B cell (primary cell): Measurements from ENCODE around the gene CD19. TPM values are rescaled to one million over a fixed set of nuclear protein-coding genes. Genes with fewer than 3 reads are reported as not detected.

Experiments used
- ATAC-seq: fragments of 200-7000 bp; cut with Tn5 transposase; one replicate; pipeline ENCODE4 v1.10.0; 2021; ENCODE audit warnings: low read depth, mild to moderate bottlenecking, moderate number of reproducible peaks, moderate library complexity
- CTCF ChIA-PET: fragments of 350-600 bp; sonication (Branson Sonifier 250); formaldehyde crosslinking; loops from one replicate; lab custom pipeline; 2021; ENCODE audit warnings: antibody characterized with exemption, inconsistent platforms; lab: Charles Lee
- POLR2A ChIA-PET: fragments of 350-600 bp; sonication (Branson Sonifier 250); formaldehyde crosslinking; loops from one replicate; lab custom pipeline; 2021; ENCODE audit warnings: antibody characterized with exemption; lab: Charles Lee
- DNase-seq: peaks from one replicate; pipeline ENCODE4 v3.0.0; 2013
- H2AFZ ChIP-seq: 2 replicates; pipeline ENCODE4 v1.6.1; 2012; ENCODE audit warnings: mild to moderate bottlenecking, low read depth, low read length; ENCODE audit not compliant: insufficient read depth, poor library complexity, severe bottlenecking
- H3K27ac ChIP-seq, 2 donors: 1 replicate in 1 of 2; 2 replicates in 1 of 2; pipeline ENCODE4 v1.5.1; 2012 to 2013; ENCODE audit warnings: low read length in 2 of 2, mild to moderate bottlenecking in 2 of 2, moderate library complexity in 1 of 2
- H3K27me3 ChIP-seq, 4 experiments: fragments of 200-600 bp in 1 of 4; sonication (generic) in 1 of 4; replicated peaks in 1 of 4; 1 replicate in 2 of 4; 2 replicates in 2 of 4; pipeline versions ENCODE4 v1.6.1 to v1.7.0; 2013 to 2016; ENCODE audit warnings: low read length in 3 of 4, mild to moderate bottlenecking in 2 of 4, mixed read lengths in 1 of 4, moderate library complexity in 1 of 4; ENCODE audit not compliant: insufficient read depth in 4 of 4, control insufficient read depth in 3 of 4; ENCODE audit errors: control extremely low read depth in 1 of 4
- H3K36me3 ChIP-seq, 2 experiments: replicated peaks in 1 of 2; 1 replicate in 1 of 2; 2 replicates in 1 of 2; pipeline versions ENCODE4 v1.6.1 to v1.7.1; 2013; ENCODE audit warnings: low read length in 1 of 2; ENCODE audit not compliant: insufficient read depth in 2 of 2, control insufficient read depth in 1 of 2; ENCODE audit errors: control extremely low read depth in 1 of 2, extremely low read depth in 1 of 2
- H3K4me1 ChIP-seq, 2 donors: fragments of 200-600 bp in 1 of 2; sonication (generic) in 1 of 2; 1 replicate in 1 of 2; 2 replicates in 1 of 2; pipeline versions ENCODE4 v1.5.1 to v1.6.1; 2013 to 2017; ENCODE audit warnings: low read length in 2 of 2; ENCODE audit not compliant: control insufficient read depth in 2 of 2, insufficient read depth in 2 of 2
- H3K4me2 ChIP-seq: replicated peaks from 2 replicates; pipeline ENCODE3; 2012; ENCODE audit warnings: mild to moderate bottlenecking, low read depth, low read length; ENCODE audit not compliant: poor library complexity, severe bottlenecking
- H3K4me3 ChIP-seq, 5 experiments: fragments of 200-600 bp in 1 of 5; sonication (generic) in 1 of 5; 1 replicate in 3 of 5; 2 replicates in 2 of 5; pipeline versions ENCODE4 v1.5.1 to v1.7.0; 2011 to 2016; ENCODE audit warnings: low read length in 4 of 5, mild to moderate bottlenecking in 4 of 5, low read depth in 2 of 5, control low read depth in 1 of 5, moderate library complexity in 1 of 5; ENCODE audit not compliant: insufficient read depth in 1 of 5; ENCODE audit errors: control extremely low read depth in 1 of 5, extremely low read depth in 1 of 5
- H3K79me2 ChIP-seq: fragments of 200-600 bp; sonication (generic); one replicate; pipeline ENCODE4 v1.6.0; 2016; ENCODE audit warnings: low read length; ENCODE audit not compliant: control insufficient read depth, insufficient read depth
- H3K9ac ChIP-seq: fragments of 200-600 bp; sonication (generic); 2 replicates; pipeline ENCODE4 v1.6.1; 2017; ENCODE audit warnings: mild to moderate bottlenecking, low read length, moderate library complexity
- H3K9me3 ChIP-seq, 3 donors: one replicate each; pipeline versions ENCODE4 v1.6.1 to v1.7.1; 2013; ENCODE audit warnings: low read length in 2 of 3; ENCODE audit not compliant: control insufficient read depth in 2 of 3, insufficient read depth in 1 of 3; ENCODE audit errors: control extremely low read depth in 1 of 3
- H4K20me1 ChIP-seq: 2 replicates; pipeline ENCODE4 v1.6.0; 2012; ENCODE audit warnings: mild to moderate bottlenecking, low read length; ENCODE audit not compliant: insufficient read depth, control insufficient read depth, poor library complexity, severe bottlenecking
- H3K27ac Mint-ChIP-seq: one replicate; pipeline ENCODE4 v1.8.0; 2021; ENCODE audit warnings: mixed read lengths
- H3K27me3 Mint-ChIP-seq: one replicate; pipeline ENCODE4 v1.8.0; 2021; ENCODE audit warnings: mixed read lengths
- H3K4me1 Mint-ChIP-seq: one replicate; pipeline ENCODE4 v1.8.0; 2021; ENCODE audit warnings: mixed read lengths
- H3K4me3 Mint-ChIP-seq: one replicate; pipeline ENCODE4 v1.8.0; 2021; ENCODE audit warnings: mixed read lengths
- H3K9me3 Mint-ChIP-seq: one replicate; pipeline ENCODE4 v1.8.0; 2022; ENCODE audit warnings: mixed read lengths; ENCODE audit not compliant: insufficient read depth
- EZH2 ChIP-seq: IDR thresholded peaks from 2 replicates; pipeline ENCODE4 v1.6.1; 2012; ENCODE audit warnings: borderline replicate concordance, low read depth, mild to moderate bottlenecking, moderate library complexity, low read length; ENCODE audit not compliant: insufficient read depth, poor library complexity, severe bottlenecking
- WGBS: methylation state at CpG from one replicate; pipeline ENCODE4 v1.1.5; 2013; ENCODE audit warnings: missing lambda C conversion rate; ENCODE audit not compliant: insufficient coverage; 5-methylcytosine and 5-hydroxymethylcytosine counted together
- intact Hi-C: fragments of 100-400 bp; cut with micrococcal nuclease; formaldehyde crosslinking; loops from one replicate; pipeline ENCODE4 v1.10.0; 2022
- polyA plus RNA-seq: library from polyadenylated mRNA; depleted of rRNA; stranded (reverse); fragments of >200 nt; gene quantifications from 2 replicates; pipeline ENCODE4 v1.2.3, GENCODE V29; 2012
- total RNA-seq, 2 donors: library from RNA; stranded (reverse); fragments of 120-200 nt in 1 of 2; gene quantifications; 1 replicate in 1 of 2; 2 replicates in 1 of 2; pipeline versions ENCODE4 v1.2.3 to v1.2.4, GENCODE V29; 2013 to 2022
- TF ChIP-seq, protein P1 (sequence below): fragments of 200-600 bp; IDR thresholded peaks from one replicate; pipeline ENCODE4 v1.8.0; 2022; ENCODE audit warnings: antibody characterized with exemption, mild to moderate bottlenecking

CD19 gene
- total and polyA plus RNA-seq, 2 donors (not counting 1 experiment from before 2014, with no cell fraction given) = 306 to 478 TPM

DNA sequence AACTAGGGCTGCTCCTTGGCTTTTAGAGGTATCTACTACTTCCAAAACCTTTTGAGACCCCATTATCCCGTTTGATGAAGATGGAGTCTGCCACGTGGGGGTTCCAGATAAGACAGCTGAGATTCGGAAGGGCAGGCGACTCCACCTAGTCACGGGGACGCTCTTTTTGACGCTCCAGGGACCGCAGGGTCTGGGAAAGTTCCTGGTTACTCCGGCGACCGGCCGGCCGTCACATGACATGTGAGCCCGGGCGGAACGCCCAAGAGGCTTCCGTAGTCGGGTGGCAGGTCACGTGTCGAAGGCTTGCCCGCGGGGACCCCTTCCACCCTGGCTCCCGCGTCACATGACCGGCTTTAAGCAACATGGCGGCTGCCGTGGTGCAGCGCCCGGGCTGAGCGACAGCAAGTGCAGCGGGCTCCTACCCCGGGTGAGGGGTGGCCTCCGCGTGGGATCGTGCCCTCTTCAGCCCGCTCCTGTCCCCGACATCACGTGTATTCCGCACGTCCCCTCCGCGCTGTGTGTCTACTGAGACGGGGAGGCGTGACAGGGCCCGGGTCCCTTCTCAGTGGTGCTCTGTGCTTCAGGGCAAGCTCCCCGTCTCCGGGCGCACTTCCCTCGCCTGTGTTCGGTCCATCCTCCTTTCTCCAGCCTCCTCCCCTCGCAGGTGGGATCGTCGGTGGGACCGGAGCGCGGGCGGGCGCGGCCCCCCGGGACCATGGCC, 42.8 kb downstream of the CD19 start, which contains the start of gene SPNS1:
Gene SPNS1, plus strand, starts transcription at position 342 of the 721 bp plus-strand sequence. Its CDS starts 374 bp downstream, at position 716.
- Histone ChIP-seq H3K4me2 (peak within 1 kb of the TSS; percentile 98), H3K9me3 (no peaks in the 10 kb centered on the region), H3K36me3 (peaks cover 0 to 26% of the 10 kb centered on the region in 2 experiments), H2AFZ (peak within 1 kb of the TSS; percentile 96), H3K4me3 (peak within 1 kb of the TSS; percentile 75 to 95 (median 83)), H3K79me2 (peaks cover 34% of the 10 kb centered on the region), H3K27ac (peak within 1 kb of the TSS; percentile 65 to 90), H4K20me1 (peaks cover 13% of the 10 kb centered on the region), H3K4me1 (peaks cover 13 to 17% of the 10 kb centered on the region in 2 donors), H3K9ac (peak within 1 kb of the TSS; percentile 93), H3K27me3 (no peaks in the 10 kb centered on the region)
- WGBS = under 1% methylated on average over 60 of the region's 60 CpGs
- intact Hi-C loops = loop anchor here (1.0 to 5.0 kb wide), 2 partner anchors 24 to 482 kb away; partner anchors contain the start of genes APOBR, CLN3 and NFATC2IP
- no peak for TF ChIP-seq EZH2
- TF ChIP-seq, protein P1, sequence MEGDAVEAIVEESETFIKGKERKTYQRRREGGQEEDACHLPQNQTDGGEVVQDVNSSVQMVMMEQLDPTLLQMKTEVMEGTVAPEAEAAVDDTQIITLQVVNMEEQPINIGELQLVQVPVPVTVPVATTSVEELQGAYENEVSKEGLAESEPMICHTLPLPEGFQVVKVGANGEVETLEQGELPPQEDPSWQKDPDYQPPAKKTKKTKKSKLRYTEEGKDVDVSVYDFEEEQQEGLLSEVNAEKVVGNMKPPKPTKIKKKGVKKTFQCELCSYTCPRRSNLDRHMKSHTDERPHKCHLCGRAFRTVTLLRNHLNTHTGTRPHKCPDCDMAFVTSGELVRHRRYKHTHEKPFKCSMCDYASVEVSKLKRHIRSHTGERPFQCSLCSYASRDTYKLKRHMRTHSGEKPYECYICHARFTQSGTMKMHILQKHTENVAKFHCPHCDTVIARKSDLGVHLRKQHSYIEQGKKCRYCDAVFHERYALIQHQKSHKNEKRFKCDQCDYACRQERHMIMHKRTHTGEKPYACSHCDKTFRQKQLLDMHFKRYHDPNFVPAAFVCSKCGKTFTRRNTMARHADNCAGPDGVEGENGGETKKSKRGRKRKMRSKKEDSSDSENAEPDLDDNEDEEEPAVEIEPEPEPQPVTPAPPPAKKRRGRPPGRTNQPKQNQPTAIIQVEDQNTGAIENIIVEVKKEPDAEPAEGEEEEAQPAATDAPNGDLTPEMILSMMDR = no peak
- ChIA-PET POLR2A (interaction anchor here (0.5 to 1.7 kb wide), 6 partner anchors 58 to 152 kb away, joined by 3 to 9 read pairs (median 4); partner anchors contain the start of genes ATXN2L and TUFM), CTCF (interaction anchor here (0.9 to 3.0 kb wide), 3 partner anchors 16 to 100 kb away, joined by 3 to 13 read pairs (median 5); no protein-coding TSS in a partner anchor)
- ATAC-seq (peak; percentile 89), DNase-seq (peak; percentile 96)
- Mint-ChIP-seq H3K27me3 (no peaks in the 10 kb centered on the region), H3K27ac (peak within 1 kb of the TSS; percentile 95), H3K4me3 (peak within 1 kb of the TSS; percentile 96), H3K9me3 (no peaks in the 10 kb centered on the region), H3K4me1 (peaks cover 30% of the 10 kb centered on the region)
